Measurements from ENCODE around the gene RAB30. TPM values are rescaled to one million over a fixed set of nuclear protein-coding genes. Genes with fewer than 3 reads are reported as not detected.

The RAB30 gene
- total RNA-seq, 1 donor from 2014 or later: 160 TPM

GRCh38 chr11:83057721-83058120 lies 14.0 kb downstream of the RAB30 start:
- ChIA-PET CTCF (interaction anchor here (1.0 to 1.5 kb wide), 2 partner anchors 10 to 62 kb away, joined by 3 to 4 read pairs; no protein-coding TSS in a partner anchor), POLR2A (interaction anchor here (0.6 to 3.4 kb wide), 7 partner anchors 9 to 99 kb away, joined by 3 to 11 read pairs (median 4); partner anchors contain the start of gene PCF11)
- no peak for ATAC-seq (ENCODE audit: low read depth)
- no peak overlapping the region for H3K4me3 Mint-ChIP-seq
- peaks cover 68% of the 10 kb centered on the region for H3K36me3 Mint-ChIP-seq (ENCODE audit: low read depth)
- TF ChIP-seq CTCF (IDR thresholded peaks at IDR 0.05): no peak
- H3K4me1 Mint-ChIP-seq: peaks cover 96% of the 10 kb centered on the region
- no peaks in the 10 kb centered on the region for H3K27me3 Mint-ChIP-seq
- DNase-seq: no peak
- H3K27ac Mint-ChIP-seq: peak overlapping the region; percentile 46
- peaks cover 8% of the 10 kb centered on the region for H3K9me3 Mint-ChIP-seq
- intact Hi-C loops (cut with micrococcal nuclease): no loop called here

- ChIA-PET POLR2A (interaction anchor here (1.6 to 3.4 kb wide), 4 partner anchors 10 to 100 kb away, joined by 4 to 12 read pairs (median 10); partner anchors contain the start of genes PCF11 and RAB30), CTCF (interaction anchor here (1.1 to 1.5 kb wide), 2 partner anchors 13 to 61 kb away, joined by 3 to 4 read pairs; no protein-coding TSS in a partner anchor)
- no peaks in the 10 kb centered on the region for H3K27me3 Mint-ChIP-seq
- peaks cover 72% of the 10 kb centered on the region for H3K36me3 Mint-ChIP-seq (ENCODE audit: low read depth)
- intact Hi-C loops (cut with micrococcal nuclease): no loop called here
- no peak for TF ChIP-seq CTCF (IDR thresholded peaks at IDR 0.05)
- DNase-seq: no peak
- no peak overlapping the region for H3K4me3 Mint-ChIP-seq
- peak overlapping the region; percentile 66 for H3K27ac Mint-ChIP-seq
- ATAC-seq (ENCODE audit: low read depth): no peak
- peaks cover 5% of the 10 kb centered on the region for H3K9me3 Mint-ChIP-seq
- H3K4me1 Mint-ChIP-seq: peaks cover 97% of the 10 kb centered on the region
Observed at GRCh38 chr11:83056611-83057010, 15.1 kb downstream of the RAB30 start.

- no peaks in the 10 kb centered on the region for H3K27me3 Mint-ChIP-seq
- H3K4me1 Mint-ChIP-seq: peaks cover 96% of the 10 kb centered on the region
Observed at GRCh38 chr11:83056204-83056603, 15.5 kb downstream of the RAB30 start.

GRCh38 chr11:83054904-83055380 lies 16.8 kb downstream of the RAB30 start:
- POLR2A ChIA-PET: interaction anchor here (0.7 to 5.5 kb wide), 8 partner anchors 7 to 154 kb away, joined by 3 to 42 read pairs (median 6); partner anchors contain the start of genes DDIAS and RAB30
- Mint-ChIP-seq H3K9me3 (peaks cover 7% of the 10 kb centered on the region), H3K27ac (peak overlapping the region; percentile 66), H3K27me3 (no peaks in the 10 kb centered on the region), H3K4me3 (peak overlapping the region; percentile 71), H3K4me1 (peaks cover 94% of the 10 kb centered on the region), H3K36me3 (ENCODE audit: low read depth) (peaks cover 70% of the 10 kb centered on the region)
- ATAC-seq (ENCODE audit: low read depth): peak; percentile 29
- intact Hi-C loops (cut with micrococcal nuclease): loop anchor here (1.0 kb wide), 2 partner anchors 8 to 10 kb away; no protein-coding TSS in a partner anchor
- no peak for TF ChIP-seq CTCF (IDR thresholded peaks at IDR 0.05)
- CTCF ChIA-PET: no interaction called here
- no peak for DNase-seq

More at GRCh38 chr11:83056204-83056603, 15.5 kb downstream of the RAB30 start:
- no peak for DNase-seq
- POLR2A ChIA-PET: interaction anchor here (1.6 to 2.1 kb wide), 3 partner anchors 16 to 100 kb away, joined by 4 to 12 read pairs (median 11); partner anchors contain the start of genes PCF11 and RAB30
- TF ChIP-seq CTCF (IDR thresholded peaks at IDR 0.05): no peak
- intact Hi-C loops (cut with micrococcal nuclease): no loop called here
- Mint-ChIP-seq H3K36me3 (ENCODE audit: low read depth) (peaks cover 72% of the 10 kb centered on the region), H3K4me3 (peak overlapping the region; percentile 19), H3K9me3 (peaks cover 5% of the 10 kb centered on the region), H3K27ac (peak overlapping the region; percentile 66)
- CTCF ChIA-PET: interaction anchor here (1.1 to 1.5 kb wide), 2 partner anchors 13 to 61 kb away, joined by 3 to 4 read pairs; no protein-coding TSS in a partner anchor
- no peak for ATAC-seq (ENCODE audit: low read depth)

- intact Hi-C loops (cut with micrococcal nuclease): loop anchor here (1.0 kb wide), 2 partner anchors 9 kb away; no protein-coding TSS in a partner anchor
- Mint-ChIP-seq H3K27me3 (no peaks in the 10 kb centered on the region), H3K36me3 (ENCODE audit: low read depth) (peaks cover 61% of the 10 kb centered on the region), H3K27ac (peak overlapping the region; percentile 66), H3K9me3 (peaks cover 5% of the 10 kb centered on the region), H3K4me1 (peaks cover 88% of the 10 kb centered on the region), H3K4me3 (peak overlapping the region; percentile 71)
- POLR2A ChIA-PET: interaction anchor here (1.0 to 5.5 kb wide), 7 partner anchors 8 to 103 kb away, joined by 3 to 42 read pairs (median 7); partner anchors contain the start of genes PCF11 and RAB30
- ATAC-seq (ENCODE audit: low read depth) (peak; percentile 76), DNase-seq (no peak)
- CTCF ChIA-PET: no interaction called here
- TF ChIP-seq CTCF (IDR thresholded peaks at IDR 0.05): no peak
Observed at GRCh38 chr11:83054001-83054400, 17.7 kb downstream of the RAB30 start.

All from activated B cell treated with CpG ODN at 0.5 μM for 24 hours (primary cell).